Measurements from ENCODE around the gene RIMS4.

GRCh38 chr20:44828640-44829039 lies 18.3 kb upstream of the RIMS4 start:
- TF ChIP-seq, protein P1, sequence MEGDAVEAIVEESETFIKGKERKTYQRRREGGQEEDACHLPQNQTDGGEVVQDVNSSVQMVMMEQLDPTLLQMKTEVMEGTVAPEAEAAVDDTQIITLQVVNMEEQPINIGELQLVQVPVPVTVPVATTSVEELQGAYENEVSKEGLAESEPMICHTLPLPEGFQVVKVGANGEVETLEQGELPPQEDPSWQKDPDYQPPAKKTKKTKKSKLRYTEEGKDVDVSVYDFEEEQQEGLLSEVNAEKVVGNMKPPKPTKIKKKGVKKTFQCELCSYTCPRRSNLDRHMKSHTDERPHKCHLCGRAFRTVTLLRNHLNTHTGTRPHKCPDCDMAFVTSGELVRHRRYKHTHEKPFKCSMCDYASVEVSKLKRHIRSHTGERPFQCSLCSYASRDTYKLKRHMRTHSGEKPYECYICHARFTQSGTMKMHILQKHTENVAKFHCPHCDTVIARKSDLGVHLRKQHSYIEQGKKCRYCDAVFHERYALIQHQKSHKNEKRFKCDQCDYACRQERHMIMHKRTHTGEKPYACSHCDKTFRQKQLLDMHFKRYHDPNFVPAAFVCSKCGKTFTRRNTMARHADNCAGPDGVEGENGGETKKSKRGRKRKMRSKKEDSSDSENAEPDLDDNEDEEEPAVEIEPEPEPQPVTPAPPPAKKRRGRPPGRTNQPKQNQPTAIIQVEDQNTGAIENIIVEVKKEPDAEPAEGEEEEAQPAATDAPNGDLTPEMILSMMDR (IDR thresholded peaks at IDR 0.05) = no peak
- TF ChIP-seq POLR2AphosphoS5 (IDR thresholded peaks at IDR 0.05) (no peak), POLR2A (IDR thresholded peaks at IDR 0.05) (no peak)

Data from prostate gland (tissue), 2 donors.